Endothelial cell of umbilical vein (primary cell): ENCODE data around the gene SLC35A4. TPM values are rescaled to one million over a fixed set of nuclear protein-coding genes. Genes with fewer than 3 reads are reported as not detected.

Experiments used
- BruUV-seq: library from RNA; stranded (reverse); fragments of 400-500 nt; replicated peaks from 2 replicates; lab custom pipeline; 2021; lab: Mats Ljungman, UMichigan
- CTCF ChIA-PET: fragments of 300-600, 350-600 bp; sonication (Branson Sonifier 250); formaldehyde crosslinking; loops from one replicate; lab custom pipeline; 2021; ENCODE audit warnings: antibody characterized with exemption, inconsistent platforms; lab: Charles Lee
- POLR2A ChIA-PET: fragments of 300-600, 350-600 bp; sonication (Branson Sonifier 250); formaldehyde crosslinking; loops from one replicate; lab custom pipeline; 2021; ENCODE audit warnings: antibody characterized with exemption, inconsistent platforms; lab: Charles Lee
- DNase-seq: peaks from one replicate; pipeline ENCODE4 v3.0.0-alpha.2; 2011; ENCODE audit warnings: low read depth, low spot score
- FAIRE-seq: peaks from 2 replicates; lab custom pipeline; 2011; peaks lifted over from hg19 to GRCh38; lab: Jason Lieb, UNC
- H2AFZ ChIP-seq: 2 replicates; pipeline ENCODE4 v1.6.0; 2012; ENCODE audit warnings: low read depth, low read length, control low read depth, inconsistent platforms
- H3K27ac ChIP-seq: 2 replicates; pipeline ENCODE4 v1.5.1; 2011; ENCODE audit warnings: low read depth, mild to moderate bottlenecking, control low read depth, low read length, moderate library complexity; ENCODE audit not compliant: insufficient read depth
- H3K27me3 ChIP-seq, 2 experiments: 2 replicates each; pipeline versions ENCODE4 v1.6.0 to v1.6.1; 2011; ENCODE audit warnings: low read length in 2 of 2, mixed read lengths in 1 of 2; ENCODE audit not compliant: control insufficient read depth in 2 of 2, insufficient read depth in 2 of 2
- H3K36me3 ChIP-seq, 2 experiments: 2 replicates in 1 of 2; 3 replicates in 1 of 2; pipeline ENCODE4 v1.5.1; 2011; ENCODE audit warnings: low read length in 2 of 2, mild to moderate bottlenecking in 1 of 2, moderate library complexity in 1 of 2; ENCODE audit not compliant: control insufficient read depth in 2 of 2, insufficient read depth in 2 of 2; ENCODE audit errors: extremely low read depth in 1 of 2
- H3K4me1 ChIP-seq: 3 replicates; pipeline ENCODE4 v1.5.1; 2011; ENCODE audit warnings: mild to moderate bottlenecking, low read length; ENCODE audit not compliant: control insufficient read depth, insufficient read depth; ENCODE audit errors: extremely low read depth
- H3K4me2 ChIP-seq: 2 replicates; pipeline ENCODE4 v1.6.1; 2011; ENCODE audit warnings: low read length, control low read depth, mixed read lengths; ENCODE audit not compliant: insufficient read depth
- H3K4me3 ChIP-seq, 3 experiments: fragments of 200-600 bp in 1 of 3; sonication (generic), shearing (Covaris generic) in 1 of 3; replicated peaks in 1 of 3; 2 replicates each; pipeline ENCODE4 v1.5.1; 2011 to 2016; ENCODE audit warnings: control low read depth in 3 of 3, low read length in 3 of 3, mild to moderate bottlenecking in 2 of 3, inconsistent platforms in 1 of 3, low read depth in 1 of 3, moderate library complexity in 1 of 3; ENCODE audit not compliant: insufficient read depth in 1 of 3
- H3K79me2 ChIP-seq: 2 replicates; pipeline ENCODE4 v1.6.0; 2012; ENCODE audit warnings: low read length, inconsistent platforms; ENCODE audit not compliant: control insufficient read depth, insufficient read depth
- H3K9ac ChIP-seq: replicated peaks from 2 replicates; pipeline ENCODE3; 2011; ENCODE audit warnings: low read length, control low read depth; ENCODE audit not compliant: insufficient read depth; ENCODE audit errors: extremely low read depth
- H3K9me1 ChIP-seq: replicated peaks from 3 replicates; pipeline ENCODE4 v1.6.0; 2011; ENCODE audit warnings: mild to moderate bottlenecking, low read length; ENCODE audit not compliant: control insufficient read depth, insufficient read depth; ENCODE audit errors: extremely low read depth
- H3K9me3 ChIP-seq: replicated peaks from 2 replicates; pipeline ENCODE4 v1.5.1; 2012; ENCODE audit warnings: low read length, inconsistent platforms; ENCODE audit not compliant: control insufficient read depth, insufficient read depth
- H4K20me1 ChIP-seq: replicated peaks from 2 replicates; pipeline ENCODE3; 2011; ENCODE audit warnings: mild to moderate bottlenecking, low read length; ENCODE audit not compliant: control insufficient read depth, insufficient read depth; ENCODE audit errors: extremely low read depth
- EZH2 ChIP-seq: IDR thresholded peaks from 2 replicates; pipeline ENCODE4 v1.6.1; 2012; ENCODE audit warnings: borderline replicate concordance, low read depth, mild to moderate bottlenecking, moderate library complexity, low read length, inconsistent platforms; ENCODE audit not compliant: severe bottlenecking
- FOS ChIP-seq: IDR thresholded peaks from 2 replicates; pipeline ENCODE4 v1.6.1; 2011; ENCODE audit warnings: mild to moderate bottlenecking, low read length, moderate library complexity, borderline replicate concordance; ENCODE audit not compliant: insufficient read depth
- GATA2 ChIP-seq: IDR thresholded peaks from 2 replicates; pipeline ENCODE4 v1.7.0; 2011; ENCODE audit warnings: low read depth, mild to moderate bottlenecking, moderate library complexity, mixed read lengths, low read length; ENCODE audit not compliant: insufficient read length, insufficient read depth
- JUN ChIP-seq: IDR thresholded peaks from 2 replicates; pipeline ENCODE4 v1.6.1; 2011; ENCODE audit warnings: borderline replicate concordance, low read depth; ENCODE audit not compliant: insufficient read length, insufficient read depth
- MYC ChIP-seq: IDR thresholded peaks from one replicate; pipeline ENCODE4 v1.6.1; 2011; ENCODE audit warnings: mild to moderate bottlenecking, low read depth, low read length
- POLR2A ChIP-seq: IDR thresholded peaks from 2 replicates; pipeline ENCODE4 v1.6.1; 2012; ENCODE audit warnings: low read depth, mild to moderate bottlenecking, control low read depth, low read length
- POLR2AphosphoS5 ChIP-seq: IDR thresholded peaks from 2 replicates; pipeline ENCODE4 v1.6.1; 2012; ENCODE audit warnings: low read depth, mild to moderate bottlenecking, control low read depth, low read length, moderate library complexity; ENCODE audit not compliant: insufficient read depth
- dilution Hi-C: fragments of 300-500 bp; cut with MboI; formaldehyde crosslinking; loops from one replicate; pipeline ENCODE4 v1.15.0; 2019; ENCODE audit warnings: low sequenced_read_pairs; ENCODE audit not compliant: extremely low pct_ligation_motif_present
- intact Hi-C: fragments of 100-400 bp; cut with micrococcal nuclease; formaldehyde crosslinking; loops from one replicate; pipeline ENCODE4 v1.10.0; 2022
- polyA plus RNA-seq, 4 experiments: library from polyadenylated mRNA; depleted of rRNA in 3 of 4; stranded (reverse) in 3 of 4; unstranded in 1 of 4; fragments of >200 nt; gene quantifications; 2 replicates each; pipeline versions ENCODE4 v1.2.1 to v1.2.3, GENCODE V29; 2011 to 2012; ENCODE audit warnings: missing spikeins in 1 of 4
- total RNA-seq: library from RNA; stranded (reverse); gene quantifications from 2 replicates; pipeline ENCODE4 v1.2.3, GENCODE V29; 2021
- TF ChIP-seq, protein P1 (sequence below): IDR thresholded peaks from 2 replicates; pipeline ENCODE4 v1.6.1; 2011; ENCODE audit not compliant: insufficient read depth, insufficient read length
- TF ChIP-seq, protein P2 (sequence below), 2 donors: IDR thresholded peaks; 1 replicate in 1 of 2; 2 replicates in 1 of 2; pipeline ENCODE4 v1.5.1; 2011; ENCODE audit warnings: low read length in 2 of 2, mild to moderate bottlenecking in 2 of 2, moderate library complexity in 2 of 2, control low read depth in 1 of 2, inconsistent platforms in 1 of 2, low read depth in 1 of 2; ENCODE audit not compliant: insufficient read depth in 1 of 2; ENCODE audit errors: extremely low read depth in 1 of 2

The SLC35A4 gene
- total and polyA plus RNA-seq, 2 donors (not counting 3 experiments of a cell fraction or from before 2014, with no cell fraction given) = 65.6 to 118 TPM

DNA sequence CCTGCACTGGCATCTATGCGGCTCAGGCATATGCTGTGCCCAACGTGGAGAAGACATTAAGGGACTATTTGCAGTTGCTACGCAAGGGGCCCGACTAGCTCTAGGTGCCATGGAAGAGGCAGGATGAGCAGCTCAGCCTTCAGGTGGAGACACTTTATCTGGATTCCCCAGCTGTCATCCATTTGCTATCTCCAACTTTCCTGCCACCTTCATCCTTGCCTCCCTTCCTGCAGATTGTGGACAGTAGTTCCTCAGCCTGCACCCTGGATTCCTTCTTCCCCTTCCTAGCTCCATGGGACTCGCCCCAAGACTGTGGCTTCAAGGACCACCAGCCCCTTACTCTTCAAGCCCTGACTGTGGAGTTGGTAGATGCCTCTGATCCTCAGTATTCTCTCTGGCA lies 2.0 kb downstream of the SLC35A4 start:
- Histone ChIP-seq H3K9me1 (no peaks in the 10 kb centered on the region), H3K27ac (no peak overlapping the region), H3K4me3 (no peak overlapping the region), H3K9me3 (no peaks in the 10 kb centered on the region), H4K20me1 (no peaks in the 10 kb centered on the region), H3K4me2 (no peak overlapping the region), H3K9ac (no peak overlapping the region), H3K27me3 (no peaks in the 10 kb centered on the region), H3K79me2 (peaks cover 9% of the 10 kb centered on the region), H3K36me3 (peaks cover 3 to 24% of the 10 kb centered on the region in 2 experiments), H3K4me1 (peaks cover 8% of the 10 kb centered on the region), H2AFZ (no peak overlapping the region)
- FAIRE-seq (no peak), DNase-seq (no peak)
- dilution Hi-C loops (no loop called here), intact Hi-C loops (no loop called here)
- no TSS peak for BruUV-seq
- no peak for TF ChIP-seq JUN
- TF ChIP-seq, protein P1, sequence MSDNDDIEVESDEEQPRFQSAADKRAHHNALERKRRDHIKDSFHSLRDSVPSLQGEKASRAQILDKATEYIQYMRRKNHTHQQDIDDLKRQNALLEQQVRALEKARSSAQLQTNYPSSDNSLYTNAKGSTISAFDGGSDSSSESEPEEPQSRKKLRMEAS = no peak
- TF ChIP-seq, protein P2, sequence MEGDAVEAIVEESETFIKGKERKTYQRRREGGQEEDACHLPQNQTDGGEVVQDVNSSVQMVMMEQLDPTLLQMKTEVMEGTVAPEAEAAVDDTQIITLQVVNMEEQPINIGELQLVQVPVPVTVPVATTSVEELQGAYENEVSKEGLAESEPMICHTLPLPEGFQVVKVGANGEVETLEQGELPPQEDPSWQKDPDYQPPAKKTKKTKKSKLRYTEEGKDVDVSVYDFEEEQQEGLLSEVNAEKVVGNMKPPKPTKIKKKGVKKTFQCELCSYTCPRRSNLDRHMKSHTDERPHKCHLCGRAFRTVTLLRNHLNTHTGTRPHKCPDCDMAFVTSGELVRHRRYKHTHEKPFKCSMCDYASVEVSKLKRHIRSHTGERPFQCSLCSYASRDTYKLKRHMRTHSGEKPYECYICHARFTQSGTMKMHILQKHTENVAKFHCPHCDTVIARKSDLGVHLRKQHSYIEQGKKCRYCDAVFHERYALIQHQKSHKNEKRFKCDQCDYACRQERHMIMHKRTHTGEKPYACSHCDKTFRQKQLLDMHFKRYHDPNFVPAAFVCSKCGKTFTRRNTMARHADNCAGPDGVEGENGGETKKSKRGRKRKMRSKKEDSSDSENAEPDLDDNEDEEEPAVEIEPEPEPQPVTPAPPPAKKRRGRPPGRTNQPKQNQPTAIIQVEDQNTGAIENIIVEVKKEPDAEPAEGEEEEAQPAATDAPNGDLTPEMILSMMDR (IDR thresholded peaks at IDR 0.05; ENCODE audit: extremely low read depth in 1 of 2, insufficient read depth in 1 of 2, low read depth in 1 of 2, low read length in 2 of 2) = no peak
- no peak for TF ChIP-seq FOS
- no peak for TF ChIP-seq GATA2
- no peak for TF ChIP-seq MYC
- no peak for TF ChIP-seq EZH2
- no peak for TF ChIP-seq POLR2A
- no peak for TF ChIP-seq POLR2AphosphoS5
- ChIA-PET POLR2A (no interaction called here), CTCF (interaction anchor here (2.0 kb wide), 1 partner anchor 73 kb away, joined by 9 read pairs; the partner anchor contains the start of gene TMCO6)
